H1 (cell line): Measurements from ENCODE around the gene TSC22D3.

ENCODE experiments used
- BCL11A ChIP-seq, 2 experiments: IDR thresholded peaks; one replicate each; pipeline ENCODE4 v1.6.1; 2011; ENCODE audit warnings: low read depth in 2 of 2, low read length in 2 of 2, mild to moderate bottlenecking in 2 of 2
- CTCF ChIP-seq, 3 experiments: IDR thresholded peaks; 1 replicate in 2 of 3; 2 replicates in 1 of 3; pipeline versions ENCODE4 v1.5.1 to v1.6.1; 2011; ENCODE audit warnings: low read length in 3 of 3, mild to moderate bottlenecking in 3 of 3, inconsistent platforms in 2 of 3, low read depth in 1 of 3, moderate library complexity in 1 of 3; ENCODE audit not compliant: insufficient read depth in 1 of 3; ENCODE audit errors: control extremely low read depth in 1 of 3
- KDM5A ChIP-seq: fragments of 200-600 bp; IDR thresholded peaks from 2 replicates; pipeline ENCODE4 v1.7.1; 2012; ENCODE audit warnings: mild to moderate bottlenecking, low read length, inconsistent platforms, mixed read lengths
- NANOG ChIP-seq: IDR thresholded peaks from 2 replicates; pipeline ENCODE4 v1.6.1; 2011; ENCODE audit warnings: low read length, low read depth, mild to moderate bottlenecking, inconsistent platforms; ENCODE audit not compliant: insufficient read depth, poor library complexity, severe bottlenecking
- RFX5 ChIP-seq: IDR thresholded peaks from 2 replicates; pipeline ENCODE4 v1.6.1; 2011; ENCODE audit warnings: low read depth, low read length, improper control_type of control experiment, borderline replicate concordance
- SIX5 ChIP-seq: IDR thresholded peaks from 2 replicates; pipeline ENCODE4 v1.6.1; 2011; ENCODE audit warnings: mild to moderate bottlenecking, low read depth, low read length

GRCh38 chrX:107675365-107675654 is 100.3 kb downstream of the TSC22D3 start:
- no peak for TF ChIP-seq CTCF (IDR thresholded peaks at IDR 0.05; ENCODE audit: control extremely low read depth in 1 of 3, insufficient read depth in 1 of 3, low read depth in 1 of 3, low read length in 3 of 3)
- TF ChIP-seq SIX5 = no peak
- TF ChIP-seq BCL11A (IDR thresholded peaks at IDR 0.05; ENCODE audit: low read depth in 2 of 2, low read length in 2 of 2) = no peak
- TF ChIP-seq NANOG = no peak
- no peak for TF ChIP-seq RFX5
- no peak for TF ChIP-seq KDM5A
